Neural cell (in vitro differentiated cells): ENCODE data around the gene MSI2. TPM values are rescaled to one million over a fixed set of nuclear protein-coding genes. Genes with fewer than 3 reads are reported as not detected.

Experiments
- H2AFZ ChIP-seq: fragments of 200-600, 300-800 bp; sonication (generic), shearing (Covaris generic); 2 replicates; pipeline ENCODE4 v1.6.0; 2014; ENCODE audit warnings: low read depth, mild to moderate bottlenecking, antibody characterized with exemption, low read length, moderate library complexity
- H3F3A ChIP-seq: fragments of 200-600 bp; shearing (Covaris generic); 2 replicates; pipeline ENCODE4 v1.6.1; 2016; ENCODE audit warnings: mild to moderate bottlenecking, moderate library complexity, mixed read lengths, antibody characterized with exemption, low read length; ENCODE audit not compliant: insufficient read depth, poor library complexity, severe bottlenecking
- H3K27ac ChIP-seq: fragments of 200-600, 300-800 bp; sonication (generic), shearing (Covaris generic); 2 replicates; pipeline ENCODE4 v1.5.1; 2014; ENCODE audit warnings: mild to moderate bottlenecking, low read length, moderate library complexity
- H3K27me3 ChIP-seq: fragments of 300-800, 200-600 bp; sonication (generic), shearing (Covaris generic); 2 replicates; pipeline ENCODE4 v1.6.0; 2014; ENCODE audit warnings: mild to moderate bottlenecking, low read depth, low read length, moderate library complexity; ENCODE audit not compliant: insufficient read depth
- H3K36me3 ChIP-seq: fragments of 300-800, 200-600 bp; sonication (generic), shearing (Covaris generic); 2 replicates; pipeline ENCODE4 v1.5.1; 2014; ENCODE audit warnings: mild to moderate bottlenecking, antibody characterized with exemption, low read length, moderate library complexity; ENCODE audit not compliant: insufficient read depth
- H3K4me2 ChIP-seq: fragments of 300-800, 200-600 bp; sonication (generic), shearing (Covaris generic); 2 replicates; pipeline ENCODE4 v1.6.0; 2014; ENCODE audit warnings: mild to moderate bottlenecking, low read length
- H3K4me3 ChIP-seq: fragments of 300-800, 200-600 bp; sonication (generic), shearing (Covaris generic); 2 replicates; pipeline ENCODE4 v1.5.1; 2014; ENCODE audit warnings: mild to moderate bottlenecking, low read length, moderate library complexity
- H3K79me2 ChIP-seq: fragments of 200-600 bp; shearing (Covaris generic); replicated peaks from 2 replicates; pipeline ENCODE4 v1.6.0; 2014; ENCODE audit warnings: mild to moderate bottlenecking, low read length, moderate library complexity; ENCODE audit not compliant: insufficient read depth
- H3K9ac ChIP-seq: fragments of 300-800, 200-600 bp; sonication (generic), shearing (Covaris generic); 2 replicates; pipeline ENCODE4 v1.6.1; 2016; ENCODE audit warnings: mild to moderate bottlenecking, low read length, mixed read lengths
- H3K9me2 ChIP-seq: fragments of 200-600 bp; shearing (Covaris generic); 2 replicates; pipeline ENCODE4 v1.6.1; 2016; ENCODE audit warnings: mild to moderate bottlenecking, low read length, mixed read lengths; ENCODE audit not compliant: insufficient read depth
- H3K9me3 ChIP-seq: fragments of 200-600, 300-800 bp; sonication (generic), shearing (Covaris generic); 2 replicates; pipeline ENCODE4 v1.6.1; 2016; ENCODE audit warnings: mild to moderate bottlenecking, mixed run types, low read length, moderate library complexity, mixed read lengths
- H4K20me1 ChIP-seq: fragments of 200-600 bp; shearing (Covaris generic); 2 replicates; pipeline ENCODE4 v1.6.1; 2016; ENCODE audit warnings: mild to moderate bottlenecking, mixed run types; ENCODE audit not compliant: insufficient read depth
- EP300 ChIP-seq: fragments of 450-650 bp; conservative IDR thresholded peaks from 2 replicates; pipeline ENCODE4 v1.6.1; 2014; ENCODE audit warnings: antibody characterized with exemption, mild to moderate bottlenecking, moderate library complexity; ENCODE audit not compliant: poor library complexity, severe bottlenecking
- EZH2 ChIP-seq: fragments of 200-600, 300-800 bp; shearing (Covaris generic), sonication (generic); IDR thresholded peaks from 2 replicates; pipeline ENCODE4 v1.6.1; 2014; ENCODE audit warnings: antibody characterized with exemption, low read length, borderline replicate concordance, mild to moderate bottlenecking; ENCODE audit not compliant: insufficient read depth, poor library complexity, severe bottlenecking
- MXI1 ChIP-seq: fragments of 450-650 bp; conservative IDR thresholded peaks from 2 replicates; pipeline ENCODE4 v1.6.1; 2014; ENCODE audit warnings: antibody characterized with exemption, mild to moderate bottlenecking; ENCODE audit not compliant: poor library complexity, severe bottlenecking
- POLR2AphosphoS5 ChIP-seq: IDR thresholded peaks from 2 replicates; pipeline ENCODE4 v1.6.1; 2012
- RAD21 ChIP-seq: fragments of 450-650 bp; conservative IDR thresholded peaks from 2 replicates; pipeline ENCODE4 v1.6.1; 2014; ENCODE audit warnings: antibody characterized with exemption, mild to moderate bottlenecking, moderate library complexity
- REST ChIP-seq: IDR thresholded peaks from 2 replicates; pipeline ENCODE4 v1.6.1; 2012; ENCODE audit warnings: borderline replicate concordance
- SMC3 ChIP-seq: fragments of 450-650 bp; conservative IDR thresholded peaks from 2 replicates; pipeline ENCODE4 v1.6.1; 2014; ENCODE audit warnings: antibody characterized with exemption, mild to moderate bottlenecking, moderate library complexity; ENCODE audit not compliant: poor library complexity
- TAF1 ChIP-seq: IDR thresholded peaks from 2 replicates; pipeline ENCODE4 v1.6.1; 2012; ENCODE audit warnings: low read depth
- polyA plus RNA-seq: library from polyadenylated mRNA; depleted of rRNA; stranded (reverse); fragments of >200 nt; gene quantifications from 2 replicates; pipeline ENCODE4 v1.2.3, GENCODE V29; 2014
- TF ChIP-seq, protein P1 (sequence below): fragments of 450-650 bp; IDR thresholded peaks from 2 replicates; pipeline ENCODE4 v1.5.1; 2014; ENCODE audit warnings: antibody characterized with exemption, mild to moderate bottlenecking, moderate library complexity; ENCODE audit not compliant: poor library complexity, severe bottlenecking

MSI2 gene
- polyA plus RNA-seq, 1 donor from 2014 or later = 61.4 TPM

DNA sequence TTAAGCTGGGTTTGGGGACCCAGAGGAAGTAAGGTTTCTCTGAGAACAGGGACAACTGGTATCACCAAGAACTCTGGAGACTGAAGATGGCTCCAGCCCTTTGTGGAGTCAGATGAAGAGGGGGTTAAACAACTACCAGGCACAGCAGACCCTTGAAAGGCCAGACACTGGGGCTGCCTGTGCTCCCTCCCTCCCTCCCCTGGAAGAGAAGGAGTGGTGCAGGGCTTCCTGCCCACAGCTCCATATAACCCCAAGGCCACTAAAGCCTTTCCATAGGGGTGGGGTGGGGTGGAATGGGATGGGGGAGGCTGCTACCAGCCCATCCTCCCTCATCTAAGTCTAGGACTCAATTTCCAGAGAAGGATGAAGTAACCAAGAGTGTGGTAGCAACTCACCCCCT is 422.1 kb downstream of the MSI2 start:
- Histone ChIP-seq H3K36me3 (no peaks in the 10 kb centered on the region), H3K9me3 (no peaks in the 10 kb centered on the region), H3K4me3 (no peak overlapping the region), H4K20me1 (no peaks in the 10 kb centered on the region), H3K79me2 (no peaks in the 10 kb centered on the region), H3K27ac (no peak overlapping the region), H3K4me2 (no peak overlapping the region), H3K9me2 (no peaks in the 10 kb centered on the region), H3K27me3 (no peaks in the 10 kb centered on the region), H2AFZ (no peak overlapping the region), H3F3A (no peaks in the 10 kb centered on the region), H3K9ac (no peak overlapping the region)
- no peak for TF ChIP-seq RAD21
- TF ChIP-seq, protein P1, sequence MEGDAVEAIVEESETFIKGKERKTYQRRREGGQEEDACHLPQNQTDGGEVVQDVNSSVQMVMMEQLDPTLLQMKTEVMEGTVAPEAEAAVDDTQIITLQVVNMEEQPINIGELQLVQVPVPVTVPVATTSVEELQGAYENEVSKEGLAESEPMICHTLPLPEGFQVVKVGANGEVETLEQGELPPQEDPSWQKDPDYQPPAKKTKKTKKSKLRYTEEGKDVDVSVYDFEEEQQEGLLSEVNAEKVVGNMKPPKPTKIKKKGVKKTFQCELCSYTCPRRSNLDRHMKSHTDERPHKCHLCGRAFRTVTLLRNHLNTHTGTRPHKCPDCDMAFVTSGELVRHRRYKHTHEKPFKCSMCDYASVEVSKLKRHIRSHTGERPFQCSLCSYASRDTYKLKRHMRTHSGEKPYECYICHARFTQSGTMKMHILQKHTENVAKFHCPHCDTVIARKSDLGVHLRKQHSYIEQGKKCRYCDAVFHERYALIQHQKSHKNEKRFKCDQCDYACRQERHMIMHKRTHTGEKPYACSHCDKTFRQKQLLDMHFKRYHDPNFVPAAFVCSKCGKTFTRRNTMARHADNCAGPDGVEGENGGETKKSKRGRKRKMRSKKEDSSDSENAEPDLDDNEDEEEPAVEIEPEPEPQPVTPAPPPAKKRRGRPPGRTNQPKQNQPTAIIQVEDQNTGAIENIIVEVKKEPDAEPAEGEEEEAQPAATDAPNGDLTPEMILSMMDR = no peak
- TF ChIP-seq POLR2AphosphoS5 = no peak
- TF ChIP-seq TAF1 = no peak
- no peak for TF ChIP-seq MXI1
- TF ChIP-seq EP300 = no peak

GRCh38 chr17:57679356-57679755 is 423.0 kb downstream of the MSI2 start:
- Histone ChIP-seq H3K4me2 (no peak overlapping the region), H3K9me3 (no peaks in the 10 kb centered on the region), H3K27ac (no peak overlapping the region), H3K79me2 (no peaks in the 10 kb centered on the region), H3K4me3 (no peak overlapping the region), H3K27me3 (no peaks in the 10 kb centered on the region), H2AFZ (no peak overlapping the region), H4K20me1 (no peaks in the 10 kb centered on the region), H3K9me2 (no peaks in the 10 kb centered on the region), H3K36me3 (no peaks in the 10 kb centered on the region), H3F3A (no peaks in the 10 kb centered on the region), H3K9ac (no peak overlapping the region)
- TF ChIP-seq, protein P1 = no peak
- TF ChIP-seq REST = no peak
- no peak for TF ChIP-seq EP300
- no peak for TF ChIP-seq EZH2
- TF ChIP-seq SMC3 = no peak
- TF ChIP-seq TAF1 = no peak
- no peak for TF ChIP-seq RAD21
- TF ChIP-seq POLR2AphosphoS5 = no peak
- TF ChIP-seq MXI1 = no peak
